Skeletal muscle satellite cell (primary cell): Measurements from ENCODE around the gene FILIP1.

Experiments used
- H3K27me3 ChIP-seq: 2 replicates; pipeline ENCODE4 v1.7.0; 2013; ENCODE audit warnings: low read length; ENCODE audit not compliant: control insufficient read depth, insufficient read depth
- H3K36me3 ChIP-seq: 2 replicates; pipeline ENCODE4 v1.7.0; 2013; ENCODE audit warnings: mild to moderate bottlenecking, control low read depth, low read length; ENCODE audit not compliant: insufficient read depth
- H3K4me1 ChIP-seq: 2 replicates; pipeline ENCODE4 v1.7.0; 2013; ENCODE audit warnings: low read length; ENCODE audit not compliant: control insufficient read depth, insufficient read depth
- H3K4me2 ChIP-seq: 2 replicates; pipeline ENCODE4 v1.7.0; 2013; ENCODE audit warnings: mild to moderate bottlenecking, low read length
- H3K4me3 ChIP-seq: 2 replicates; pipeline ENCODE4 v1.7.0; 2013; ENCODE audit warnings: low read length
- H3K9ac ChIP-seq: 2 replicates; pipeline ENCODE4 v1.7.0; 2013; ENCODE audit warnings: mild to moderate bottlenecking, low read depth, low read length, moderate library complexity
- H3K9me3 ChIP-seq: replicated peaks from 2 replicates; pipeline ENCODE4 v1.7.0; 2013; ENCODE audit warnings: mild to moderate bottlenecking, control low read depth, low read length

Gene FILIP1

DNA sequence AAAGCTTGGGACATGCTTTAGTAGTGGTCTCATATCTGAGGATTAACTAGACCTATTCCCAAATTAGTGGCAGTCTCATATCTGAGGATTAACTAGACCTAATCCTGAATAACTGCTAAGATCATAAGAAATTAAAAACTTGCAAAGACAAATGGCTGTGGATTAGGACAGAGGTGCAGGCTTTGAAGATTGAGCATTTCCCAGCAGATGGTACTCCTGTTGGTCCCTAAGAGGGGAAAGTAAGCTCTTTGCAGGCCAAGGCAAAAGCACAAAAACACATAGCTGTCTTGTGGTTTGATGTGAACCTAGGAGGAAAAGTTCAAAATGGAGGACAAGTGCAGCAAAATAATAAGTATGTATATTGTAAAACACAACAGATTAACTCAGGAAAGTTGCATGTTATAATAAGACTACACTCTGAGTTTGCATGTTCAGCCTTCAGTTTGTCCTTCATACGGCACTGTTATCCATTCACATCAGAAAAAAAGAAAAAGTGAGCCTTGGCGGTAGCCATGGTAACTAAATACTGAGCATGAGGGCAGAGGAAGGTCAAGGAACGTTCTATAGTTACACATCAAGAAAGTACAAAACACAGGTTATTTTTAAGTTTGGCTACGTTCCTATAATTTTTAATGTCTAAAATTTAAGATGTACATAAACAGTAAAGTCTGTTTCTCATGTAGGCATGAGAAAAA, 62.8 kb downstream of the FILIP1 start:
- Histone ChIP-seq H3K9me3 (no peaks in the 10 kb centered on the region), H3K4me2 (no peak overlapping the region), H3K36me3 (no peaks in the 10 kb centered on the region), H3K9ac (no peak overlapping the region), H3K4me3 (no peak overlapping the region), H3K4me1 (peaks cover 15% of the 10 kb centered on the region), H3K27me3 (no peaks in the 10 kb centered on the region)

- H3K4me1 ChIP-seq: peaks cover 15% of the 10 kb centered on the region
- H3K9ac ChIP-seq: no peak overlapping the region
- no peaks in the 10 kb centered on the region for H3K27me3 ChIP-seq
- H3K4me2 ChIP-seq: no peak overlapping the region
- no peaks in the 10 kb centered on the region for H3K36me3 ChIP-seq
- H3K4me3 ChIP-seq: no peak overlapping the region
- H3K9me3 ChIP-seq: no peaks in the 10 kb centered on the region
Observed at GRCh38 chr6:75429061-75429703, 64.4 kb downstream of the FILIP1 start.

DNA sequence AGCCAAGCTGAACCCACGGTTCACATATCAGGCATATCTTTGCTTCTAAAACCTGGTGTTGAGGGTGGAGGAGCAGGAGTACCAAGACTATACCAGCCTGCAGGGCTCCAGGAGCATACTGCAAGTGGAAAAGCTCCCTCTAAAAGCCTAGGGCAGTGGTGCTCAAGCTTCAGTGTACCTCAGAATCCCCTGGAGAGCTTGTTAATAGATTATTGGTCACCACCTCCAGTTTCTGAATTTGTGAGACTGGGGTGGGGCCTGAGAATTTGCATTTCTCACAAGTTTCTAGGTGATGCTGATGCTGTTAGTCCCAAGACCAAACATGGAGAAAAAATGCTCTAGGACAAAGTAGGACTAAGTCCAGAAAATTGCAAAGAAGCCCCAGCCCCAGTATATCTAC, 65.4 kb downstream of the FILIP1 start:
- no peak overlapping the region for H3K4me3 ChIP-seq
- H3K9me3 ChIP-seq: no peaks in the 10 kb centered on the region
- H3K27me3 ChIP-seq: no peaks in the 10 kb centered on the region
- no peaks in the 10 kb centered on the region for H3K36me3 ChIP-seq
- no peak overlapping the region for H3K9ac ChIP-seq
- peaks cover 15% of the 10 kb centered on the region for H3K4me1 ChIP-seq
- no peak overlapping the region for H3K4me2 ChIP-seq

GRCh38 chr6:75427329-75427728, 66.3 kb downstream of the FILIP1 start:
- no peak overlapping the region for H3K4me2 ChIP-seq
- no peaks in the 10 kb centered on the region for H3K9me3 ChIP-seq
- H3K9ac ChIP-seq: no peak overlapping the region
- peaks cover 15% of the 10 kb centered on the region for H3K4me1 ChIP-seq
- H3K27me3 ChIP-seq: no peaks in the 10 kb centered on the region
- H3K4me3 ChIP-seq: no peak overlapping the region
- H3K36me3 ChIP-seq: no peaks in the 10 kb centered on the region

DNA sequence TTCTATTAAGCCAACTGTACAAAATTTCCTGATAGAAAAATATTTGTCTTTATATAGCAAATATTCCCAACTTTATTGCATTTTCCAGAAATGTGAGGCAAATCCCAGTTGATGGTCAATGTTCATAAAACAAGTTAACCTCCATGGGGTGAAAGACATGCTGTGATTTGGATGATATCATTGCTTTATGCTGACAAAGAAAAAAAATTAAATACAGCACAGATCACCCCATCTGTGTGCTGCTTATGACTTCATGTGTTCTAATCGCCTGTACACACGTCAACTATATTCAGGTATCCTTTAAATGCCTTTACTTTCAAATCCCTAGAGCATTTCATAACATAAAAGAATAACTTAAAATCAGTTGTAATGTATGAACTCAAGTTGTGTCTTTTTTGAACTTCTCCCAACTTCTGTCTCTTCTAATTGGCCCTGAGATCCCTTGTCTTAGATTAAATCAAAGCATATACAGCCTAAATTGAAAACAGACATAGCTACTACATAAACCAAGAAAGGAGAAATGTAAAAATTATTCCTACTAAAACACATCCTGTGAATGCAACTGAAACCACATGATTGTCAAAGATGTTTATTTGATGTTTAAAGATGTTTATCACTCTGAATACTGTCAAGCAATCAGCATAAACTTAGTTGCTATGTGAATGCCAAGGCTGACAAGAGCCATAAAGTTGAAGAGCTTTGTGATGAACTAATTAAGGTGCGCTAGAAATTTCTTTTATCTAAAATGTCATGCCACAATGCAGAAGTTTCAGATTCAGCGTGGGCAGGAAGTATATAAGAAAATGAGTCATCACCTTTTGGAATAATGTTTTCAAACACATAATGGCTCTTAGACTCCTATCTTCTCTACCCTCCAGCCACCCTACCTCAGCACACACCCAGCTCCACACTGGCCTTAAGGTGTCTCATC, 68.7 kb downstream of the FILIP1 start:
- H3K4me3 ChIP-seq: no peak overlapping the region
- H3K9me3 ChIP-seq: no peaks in the 10 kb centered on the region
- no peak overlapping the region for H3K4me2 ChIP-seq
- no peaks in the 10 kb centered on the region for H3K36me3 ChIP-seq
- no peaks in the 10 kb centered on the region for H3K27me3 ChIP-seq
- no peaks in the 10 kb centered on the region for H3K4me1 ChIP-seq
- no peak overlapping the region for H3K9ac ChIP-seq

DNA sequence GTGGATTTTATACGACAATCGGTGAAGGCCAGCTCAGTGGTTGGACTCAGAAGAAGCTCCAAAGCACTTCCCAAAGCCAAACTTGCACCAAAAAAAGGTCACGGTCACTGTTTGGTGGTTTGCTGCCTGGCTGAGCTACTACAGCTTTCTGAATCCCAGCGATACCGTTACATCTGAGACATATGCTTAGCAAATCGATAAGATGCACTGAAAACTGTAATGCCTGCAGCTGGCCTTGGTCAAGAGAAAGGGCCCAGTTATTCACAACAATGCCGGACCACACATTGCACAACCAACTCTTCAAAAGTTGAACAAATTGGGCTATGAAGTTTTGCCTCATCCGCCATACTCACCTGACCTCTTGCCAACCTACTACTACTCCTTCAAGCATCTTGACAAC, 70.2 kb downstream of the FILIP1 start:
- Histone ChIP-seq H3K9me3 (no peaks in the 10 kb centered on the region), H3K36me3 (no peaks in the 10 kb centered on the region), H3K4me2 (no peak overlapping the region), H3K4me3 (no peak overlapping the region), H3K27me3 (no peaks in the 10 kb centered on the region), H3K9ac (no peak overlapping the region), H3K4me1 (peaks cover 1% of the 10 kb centered on the region)

DNA sequence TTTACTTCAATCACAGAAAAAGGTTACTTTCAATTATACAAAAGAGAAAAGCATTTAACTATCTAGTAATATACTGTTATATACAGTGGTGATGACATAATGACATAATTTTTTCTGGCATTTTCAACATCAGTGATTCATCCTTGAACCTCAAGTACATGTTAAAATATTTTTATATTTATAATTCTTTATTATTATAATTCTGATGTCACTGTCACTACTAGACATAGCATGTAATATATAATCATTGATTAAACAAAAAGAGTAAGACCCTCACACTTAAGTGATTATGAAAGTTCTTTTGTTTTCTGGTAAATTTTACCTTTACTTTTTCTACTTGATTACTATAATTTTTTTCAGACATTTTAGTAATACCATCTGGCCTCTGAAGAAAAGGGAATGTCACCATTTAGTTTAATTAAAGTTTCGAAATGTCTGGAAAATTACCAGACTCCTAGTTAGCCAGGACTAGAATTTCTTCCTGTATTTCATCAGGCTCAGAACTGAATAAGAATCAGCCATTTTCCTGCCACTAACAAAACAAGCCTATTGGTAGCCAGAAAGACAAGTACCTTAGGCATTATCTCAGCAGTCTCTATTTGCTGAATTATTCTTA, 71.5 kb downstream of the FILIP1 start:
- no peaks in the 10 kb centered on the region for H3K27me3 ChIP-seq
- H3K4me1 ChIP-seq: peaks cover 3% of the 10 kb centered on the region
- H3K4me2 ChIP-seq: no peak overlapping the region
- H3K9ac ChIP-seq: no peak overlapping the region
- no peak overlapping the region for H3K4me3 ChIP-seq
- H3K36me3 ChIP-seq: no peaks in the 10 kb centered on the region
- H3K9me3 ChIP-seq: no peaks in the 10 kb centered on the region

- H3K4me1 ChIP-seq: peaks cover 3% of the 10 kb centered on the region
- no peak overlapping the region for H3K4me3 ChIP-seq
- no peaks in the 10 kb centered on the region for H3K9me3 ChIP-seq
- no peak overlapping the region for H3K9ac ChIP-seq
- no peak overlapping the region for H3K4me2 ChIP-seq
- H3K36me3 ChIP-seq: no peaks in the 10 kb centered on the region
- H3K27me3 ChIP-seq: no peaks in the 10 kb centered on the region
Observed at GRCh38 chr6:75421316-75422023, 72.1 kb downstream of the FILIP1 start.

- Histone ChIP-seq H3K9ac (no peak overlapping the region), H3K4me1 (peaks cover 3% of the 10 kb centered on the region), H3K36me3 (no peaks in the 10 kb centered on the region), H3K9me3 (no peaks in the 10 kb centered on the region), H3K4me2 (no peak overlapping the region), H3K27me3 (no peaks in the 10 kb centered on the region), H3K4me3 (no peak overlapping the region)
Observed at GRCh38 chr6:75419980-75420379, 73.6 kb downstream of the FILIP1 start.

GRCh38 chr6:75419416-75419815, 74.2 kb downstream of the FILIP1 start:
- H3K9me3 ChIP-seq: no peaks in the 10 kb centered on the region
- no peak overlapping the region for H3K4me2 ChIP-seq
- no peaks in the 10 kb centered on the region for H3K27me3 ChIP-seq
- H3K4me3 ChIP-seq: no peak overlapping the region
- no peaks in the 10 kb centered on the region for H3K36me3 ChIP-seq
- peaks cover 3% of the 10 kb centered on the region for H3K4me1 ChIP-seq
- no peak overlapping the region for H3K9ac ChIP-seq

DNA sequence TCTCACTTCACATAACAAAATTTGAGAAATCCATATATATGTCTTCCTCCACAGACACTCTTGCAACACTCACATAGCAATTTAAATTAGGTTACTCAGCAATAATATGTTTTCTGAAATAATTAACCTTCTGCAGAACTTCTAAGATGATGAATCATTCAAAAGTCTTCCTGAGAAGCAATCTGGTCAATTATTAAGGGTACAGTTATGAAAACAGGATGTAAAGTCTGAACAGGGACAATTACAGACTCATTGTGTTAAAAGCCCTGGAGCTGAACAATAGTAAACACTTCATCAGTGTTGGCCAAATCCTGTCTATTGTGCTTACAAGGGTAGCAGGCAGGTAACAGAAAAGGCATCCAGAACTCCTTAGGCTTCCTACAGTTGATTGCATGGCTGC, 75.4 kb downstream of the FILIP1 start:
- H3K4me2 ChIP-seq: peak overlapping the region; percentile 32
- H3K4me1 ChIP-seq: peaks cover 7% of the 10 kb centered on the region
- H3K4me3 ChIP-seq: no peak overlapping the region
- H3K36me3 ChIP-seq: no peaks in the 10 kb centered on the region
- no peaks in the 10 kb centered on the region for H3K9me3 ChIP-seq
- H3K27me3 ChIP-seq: no peaks in the 10 kb centered on the region
- no peak overlapping the region for H3K9ac ChIP-seq
